KMS-11 (cell line): ENCODE measurements around the gene RETREG1.

ENCODE experiments used
- H2AFZ ChIP-seq: fragments of 200-600 bp; sonication (generic); 2 replicates; pipeline ENCODE4 v1.6.1; 2016; ENCODE audit warnings: antibody characterized with exemption, mixed run types, low read depth
- H3K27ac ChIP-seq: fragments of 200-600 bp; sonication (generic); 2 replicates; pipeline ENCODE4 v1.6.1; 2016; ENCODE audit warnings: mild to moderate bottlenecking, mixed run types
- H3K27me3 ChIP-seq: fragments of 200-600 bp; sonication (generic); 2 replicates; pipeline ENCODE4 v1.6.1; 2017; ENCODE audit warnings: mild to moderate bottlenecking, low read depth, mixed run types, moderate library complexity; ENCODE audit not compliant: insufficient read depth
- H3K36me3 ChIP-seq: fragments of 200-600 bp; sonication (generic); 2 replicates; pipeline ENCODE4 v1.6.1; 2017; ENCODE audit warnings: mild to moderate bottlenecking, mixed run types; ENCODE audit not compliant: insufficient read depth
- H3K4me1 ChIP-seq: fragments of 200-600 bp; sonication (generic); 2 replicates; pipeline ENCODE4 v1.6.1; 2016; ENCODE audit warnings: mild to moderate bottlenecking, low read depth, mixed run types; ENCODE audit not compliant: poor library complexity, severe bottlenecking
- H3K4me2 ChIP-seq: fragments of 200-600 bp; sonication (generic); 2 replicates; pipeline ENCODE4 v1.7.0; 2016; ENCODE audit warnings: mild to moderate bottlenecking, mixed run types
- H3K4me3 ChIP-seq: fragments of 200-600 bp; sonication (generic); IDR thresholded peaks from 2 replicates; pipeline ENCODE4 v1.6.1; 2017; ENCODE audit warnings: low read depth, low read length, mixed read lengths; ENCODE audit not compliant: insufficient read depth
- H3K79me2 ChIP-seq: fragments of 200-600 bp; sonication (generic); 2 replicates; pipeline ENCODE4 v1.6.1; 2016; ENCODE audit warnings: low read depth, mixed run types; ENCODE audit not compliant: insufficient read depth
- H3K9ac ChIP-seq: fragments of 200-600 bp; sonication (generic); 2 replicates; pipeline ENCODE4 v1.6.1; 2016; ENCODE audit warnings: mild to moderate bottlenecking, mixed run types
- H4K20me1 ChIP-seq: fragments of 200-600 bp; sonication (generic); 2 replicates; pipeline ENCODE4 v1.6.1; 2016; ENCODE audit warnings: mild to moderate bottlenecking, mixed run types; ENCODE audit not compliant: insufficient read depth
- CTCF ChIP-seq: fragments of 200-600 bp; sonication (generic); conservative IDR thresholded peaks from 2 replicates; pipeline ENCODE4 v1.6.1; 2017; ENCODE audit warnings: low read depth, mild to moderate bottlenecking, antibody characterized with exemption, low read length, moderate library complexity, mixed read lengths

RETREG1 gene

DNA sequence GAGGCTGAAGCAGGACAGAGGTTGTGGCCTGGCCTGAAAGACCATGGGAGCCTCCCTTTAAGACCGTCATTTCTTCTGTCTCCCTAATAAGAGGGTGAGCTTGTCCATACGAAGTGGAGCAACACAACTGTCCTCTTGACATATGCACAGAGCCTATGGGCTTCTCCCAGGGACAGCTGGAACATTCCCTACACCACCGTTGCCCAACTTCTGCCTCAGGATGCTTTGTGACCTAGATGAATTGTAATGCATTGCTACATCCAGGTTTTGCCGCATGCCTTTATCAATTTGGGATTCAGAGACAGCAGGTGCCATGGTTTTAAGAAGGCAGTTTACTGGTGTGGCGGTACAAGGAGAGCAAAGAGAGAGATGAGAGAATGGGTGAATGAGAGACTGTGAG is 116.8 kb downstream of the RETREG1 start:
- H3K27ac ChIP-seq: no peak overlapping the region
- H3K4me3 ChIP-seq: no peak overlapping the region
- no peaks in the 10 kb centered on the region for H4K20me1 ChIP-seq
- H3K79me2 ChIP-seq: no peaks in the 10 kb centered on the region
- H3K27me3 ChIP-seq: no peaks in the 10 kb centered on the region
- H3K9ac ChIP-seq: no peak overlapping the region
- no peak overlapping the region for H2AFZ ChIP-seq
- no peaks in the 10 kb centered on the region for H3K4me1 ChIP-seq
- no peak overlapping the region for H3K4me2 ChIP-seq
- TF ChIP-seq CTCF: no peak
- H3K36me3 ChIP-seq: no peaks in the 10 kb centered on the region

GRCh38 chr5:16497546-16497945 is 119.3 kb downstream of the RETREG1 start:
- no peak for TF ChIP-seq CTCF
- no peak overlapping the region for H2AFZ ChIP-seq
- H3K27me3 ChIP-seq: no peaks in the 10 kb centered on the region
- no peak overlapping the region for H3K27ac ChIP-seq
- no peak overlapping the region for H3K4me2 ChIP-seq
- H3K4me1 ChIP-seq: no peaks in the 10 kb centered on the region
- H4K20me1 ChIP-seq: no peaks in the 10 kb centered on the region
- no peaks in the 10 kb centered on the region for H3K79me2 ChIP-seq
- no peaks in the 10 kb centered on the region for H3K36me3 ChIP-seq
- H3K4me3 ChIP-seq: no peak overlapping the region
- no peak overlapping the region for H3K9ac ChIP-seq

- no peaks in the 10 kb centered on the region for H4K20me1 ChIP-seq
- no peak overlapping the region for H2AFZ ChIP-seq
- TF ChIP-seq CTCF: no peak
These were observed 123.5 kb downstream of the RETREG1 start for GRCh38 chr5:16493261-16493660.

GRCh38 chr5:16492398-16493140 is 124.2 kb downstream of the RETREG1 start:
- Histone ChIP-seq H3K4me1 (no peaks in the 10 kb centered on the region), H3K9ac (no peak overlapping the region), H3K27ac (no peak overlapping the region), H3K36me3 (no peaks in the 10 kb centered on the region), H3K4me3 (no peak overlapping the region), H3K79me2 (no peaks in the 10 kb centered on the region), H3K4me2 (no peak overlapping the region), H3K27me3 (no peaks in the 10 kb centered on the region), H4K20me1 (no peaks in the 10 kb centered on the region), H2AFZ (no peak overlapping the region)
- no peak for TF ChIP-seq CTCF

More at GRCh38 chr5:16493261-16493660, 123.5 kb downstream of the RETREG1 start:
- Histone ChIP-seq H3K79me2 (no peaks in the 10 kb centered on the region), H3K4me3 (no peak overlapping the region), H3K4me2 (no peak overlapping the region), H3K27me3 (no peaks in the 10 kb centered on the region), H3K36me3 (no peaks in the 10 kb centered on the region), H3K9ac (no peak overlapping the region), H3K27ac (no peak overlapping the region), H3K4me1 (no peaks in the 10 kb centered on the region)
